Mesenchymal stem cell (in vitro differentiated cells and primary cell): ENCODE measurements around the gene SRSF1.
A peak's percentile ranks its signal among the peaks of the same experiment; 100 is the strongest.

Source experiments
- DNase-seq: peaks from one replicate; pipeline ENCODE4 v3.0.0-alpha.2; 2013
- H2AFZ ChIP-seq: one replicate; pipeline ENCODE4 v1.6.1; 2013; ENCODE audit warnings: low read depth, mild to moderate bottlenecking, control low read depth, inconsistent platforms, low read length, moderate library complexity
- H2AK5ac ChIP-seq: 2 replicates; pipeline ENCODE4 v1.6.1; 2013; ENCODE audit warnings: low read length, moderate library complexity, mild to moderate bottlenecking, inconsistent platforms; ENCODE audit not compliant: severe bottlenecking
- H2BK120ac ChIP-seq: one replicate; pipeline ENCODE4 v1.6.1; 2013; ENCODE audit warnings: low read depth, mild to moderate bottlenecking, inconsistent platforms, low read length, moderate library complexity
- H2BK12ac ChIP-seq, 2 experiments: one replicate each; pipeline ENCODE4 v1.6.1; 2013; ENCODE audit warnings: inconsistent platforms in 2 of 2, low read length in 2 of 2, mild to moderate bottlenecking in 2 of 2, moderate library complexity in 2 of 2, control low read depth in 1 of 2
- H2BK15ac ChIP-seq: one replicate; pipeline ENCODE4 v1.6.1; 2013; ENCODE audit warnings: mild to moderate bottlenecking, low read depth, inconsistent platforms; ENCODE audit not compliant: poor library complexity, severe bottlenecking
- H2BK5ac ChIP-seq: 2 replicates; pipeline ENCODE4 v1.6.1; 2013; ENCODE audit warnings: low read depth, mild to moderate bottlenecking, low read length, control low read depth, inconsistent platforms; ENCODE audit not compliant: poor library complexity, severe bottlenecking
- H3K14ac ChIP-seq, 2 experiments: one replicate each; pipeline ENCODE4 v1.6.1; 2013; ENCODE audit warnings: inconsistent platforms in 2 of 2, low read length in 2 of 2, control low read depth in 1 of 2, mild to moderate bottlenecking in 1 of 2, moderate library complexity in 1 of 2
- H3K18ac ChIP-seq, 2 experiments: one replicate each; pipeline ENCODE4 v1.6.1; 2013; ENCODE audit warnings: inconsistent platforms in 2 of 2, low read length in 2 of 2, control low read depth in 1 of 2, low read depth in 1 of 2, mild to moderate bottlenecking in 1 of 2
- H3K23ac ChIP-seq, 2 experiments: one replicate each; pipeline ENCODE4 v1.6.1; 2013; ENCODE audit warnings: inconsistent platforms in 2 of 2, low read length in 2 of 2, mild to moderate bottlenecking in 2 of 2, moderate library complexity in 2 of 2, control low read depth in 1 of 2
- H3K27ac ChIP-seq: 2 replicates; pipeline ENCODE4 v1.5.1; 2013; ENCODE audit warnings: mild to moderate bottlenecking, moderate library complexity, low read length, control low read depth, inconsistent platforms; ENCODE audit not compliant: poor library complexity, severe bottlenecking
- H3K27me3 ChIP-seq, 2 experiments: 2 replicates each; pipeline versions ENCODE4 v1.6.1 to v1.7.0; 2013; ENCODE audit warnings: low read length in 2 of 2, mild to moderate bottlenecking in 2 of 2, moderate library complexity in 2 of 2, control low read depth in 1 of 2, inconsistent platforms in 1 of 2; ENCODE audit not compliant: control insufficient read depth in 1 of 2, insufficient read depth in 1 of 2
- H3K36me3 ChIP-seq, 2 experiments: 2 replicates each; pipeline versions ENCODE4 v1.6.1 to v1.7.0; 2013; ENCODE audit warnings: low read length in 2 of 2, control low read depth in 1 of 2, inconsistent platforms in 1 of 2, low read depth in 1 of 2, mild to moderate bottlenecking in 1 of 2; ENCODE audit not compliant: insufficient read depth in 2 of 2, control insufficient read depth in 1 of 2
- H3K4ac ChIP-seq, 2 experiments: one replicate each; pipeline ENCODE4 v1.6.1; 2013; ENCODE audit warnings: inconsistent platforms in 2 of 2, low read length in 2 of 2, mild to moderate bottlenecking in 2 of 2, moderate library complexity in 2 of 2, control low read depth in 1 of 2, low read depth in 1 of 2
- H3K4me1 ChIP-seq: 2 replicates; pipeline ENCODE4 v1.6.1; 2013; ENCODE audit warnings: low read depth, low read length, control low read depth; ENCODE audit not compliant: control insufficient read depth, insufficient read depth
- H3K4me2 ChIP-seq: 2 replicates; pipeline ENCODE4 v1.6.1; 2013; ENCODE audit warnings: low read length, mild to moderate bottlenecking, inconsistent platforms; ENCODE audit not compliant: poor library complexity, severe bottlenecking
- H3K4me3 ChIP-seq, 2 experiments: 2 replicates each; pipeline versions ENCODE4 v1.5.1 to v1.7.0; 2013; ENCODE audit warnings: low read length in 2 of 2, mild to moderate bottlenecking in 2 of 2, control low read depth in 1 of 2, low read depth in 1 of 2; ENCODE audit not compliant: insufficient read depth in 1 of 2
- H3K79me1 ChIP-seq: replicated peaks from 2 replicates; pipeline ENCODE4 v1.6.1; 2013; ENCODE audit warnings: mild to moderate bottlenecking, control low read depth, low read length, inconsistent platforms; ENCODE audit not compliant: poor library complexity, severe bottlenecking
- H3K9ac ChIP-seq: 2 replicates; pipeline ENCODE4 v1.7.0; 2013; ENCODE audit warnings: mild to moderate bottlenecking, low read length, moderate library complexity
- H3K9me3 ChIP-seq: 2 replicates; pipeline ENCODE4 v1.7.0; 2013; ENCODE audit warnings: mild to moderate bottlenecking, low read length; ENCODE audit not compliant: control insufficient read depth
- H4K8ac ChIP-seq: one replicate; pipeline ENCODE4 v1.6.1; 2013; ENCODE audit warnings: inconsistent platforms, mild to moderate bottlenecking, low read length, moderate library complexity
- H4K91ac ChIP-seq: one replicate; pipeline ENCODE4 v1.6.1; 2013; ENCODE audit warnings: mild to moderate bottlenecking, low read length, inconsistent platforms
- WGBS: methylation state at CpG from one replicate; pipeline ENCODE4 v1.1.7; 2013; ENCODE audit warnings: mixed read lengths; 5-methylcytosine and 5-hydroxymethylcytosine counted together

The SRSF1 gene

DNA sequence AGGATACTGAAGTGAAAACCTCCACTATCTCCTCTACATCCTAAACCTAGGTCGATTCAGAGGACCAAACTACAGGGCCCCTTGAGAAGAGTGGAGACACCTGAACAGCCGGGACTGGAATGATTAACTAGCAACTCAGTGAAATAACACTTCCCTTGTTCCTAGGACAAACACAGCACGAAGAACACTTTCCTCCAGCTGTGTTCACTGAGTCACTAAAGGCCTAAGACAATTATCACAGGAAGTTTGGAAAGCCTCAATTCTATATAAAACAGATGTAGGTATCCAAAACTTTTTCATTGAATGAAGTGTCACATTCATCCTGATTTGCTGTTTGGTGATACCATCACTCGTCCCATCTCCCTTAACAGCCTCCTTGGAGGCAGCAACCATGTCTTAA lies 36.3 kb downstream of the SRSF1 start:
- peak overlapping the region; percentile 42 for H3K9ac ChIP-seq
- no peak overlapping the region for H2BK15ac ChIP-seq
- no peak overlapping the region for H2AFZ ChIP-seq
- H3K4ac ChIP-seq: no peak overlapping the region
- no peak overlapping the region for H3K4me2 ChIP-seq
- peaks cover 10% of the 10 kb centered on the region for H3K4me1 ChIP-seq
- no peak for DNase-seq
- H3K27me3 ChIP-seq: no peaks in the 10 kb centered on the region
- H3K36me3 ChIP-seq: peaks cover 8 to 41% of the 10 kb centered on the region in 2 experiments
- no peak overlapping the region for H2BK5ac ChIP-seq
- no peak overlapping the region for H2AK5ac ChIP-seq
- H2BK120ac ChIP-seq: no peak overlapping the region
- H3K27ac ChIP-seq: peak overlapping the region; percentile 63
- 43% methylated on average over 4 of the region's 4 CpGs for WGBS
- no peak overlapping the region for H3K18ac ChIP-seq
- no peaks in the 10 kb centered on the region for H3K9me3 ChIP-seq
- H2BK12ac ChIP-seq: no peak overlapping the region
- H3K23ac ChIP-seq: no peak overlapping the region
- H4K8ac ChIP-seq: no peak overlapping the region
- H3K4me3 ChIP-seq: no peak overlapping the region
- H3K14ac ChIP-seq: no peak overlapping the region
- H3K79me1 ChIP-seq: peaks cover 9% of the 10 kb centered on the region
- no peak overlapping the region for H4K91ac ChIP-seq

GRCh38 chr17:57968456-57968855 lies 38.6 kb downstream of the SRSF1 start:
- Histone ChIP-seq H4K91ac (no peak overlapping the region), H2BK15ac (no peak overlapping the region), H3K23ac (no peak overlapping the region), H3K27ac (no peak overlapping the region), H2AFZ (no peak overlapping the region), H3K18ac (no peak overlapping the region), H3K14ac (no peak overlapping the region), H2BK12ac (no peak overlapping the region), H3K9me3 (no peaks in the 10 kb centered on the region), H2BK5ac (no peak overlapping the region), H3K4ac (no peak overlapping the region), H4K8ac (no peak overlapping the region), H3K4me2 (no peak overlapping the region), H2AK5ac (no peak overlapping the region), H3K9ac (no peak overlapping the region), H3K4me1 (peaks cover 7% of the 10 kb centered on the region), H3K36me3 (peaks cover 3 to 20% of the 10 kb centered on the region in 2 experiments), H3K79me1 (peaks cover 3% of the 10 kb centered on the region), H3K27me3 (no peaks in the 10 kb centered on the region), H2BK120ac (no peak overlapping the region), H3K4me3 (no peak overlapping the region)
- no peak for DNase-seq
- WGBS: 20% methylated on average over 1 of the region's 1 CpG

- no peak overlapping the region for H4K91ac ChIP-seq
- 81% methylated on average over 4 of the region's 5 CpGs for WGBS
These were observed 40.2 kb downstream of the SRSF1 start for GRCh38 chr17:57966875-57967274.

GRCh38 chr17:57966246-57966645 lies 40.8 kb downstream of the SRSF1 start:
- H3K36me3 ChIP-seq: no peaks in the 10 kb centered on the region
- H3K23ac ChIP-seq: no peak overlapping the region
- H3K18ac ChIP-seq: no peak overlapping the region
- no peak overlapping the region for H2BK5ac ChIP-seq
- no peak overlapping the region for H4K8ac ChIP-seq
- WGBS: 97% methylated on average over 5 of the region's 5 CpGs
- no peak overlapping the region for H4K91ac ChIP-seq
- no peaks in the 10 kb centered on the region for H3K79me1 ChIP-seq
- no peak overlapping the region for H3K4me3 ChIP-seq
- H3K4me1 ChIP-seq: peaks cover 7% of the 10 kb centered on the region
- no peak overlapping the region for H2BK12ac ChIP-seq
- H2AK5ac ChIP-seq: no peak overlapping the region
- no peak overlapping the region for H2BK120ac ChIP-seq
- H3K27me3 ChIP-seq: no peaks in the 10 kb centered on the region
- no peaks in the 10 kb centered on the region for H3K9me3 ChIP-seq
- H3K4ac ChIP-seq: no peak overlapping the region
- H3K14ac ChIP-seq: no peak overlapping the region
- H3K4me2 ChIP-seq: no peak overlapping the region
- no peak overlapping the region for H3K27ac ChIP-seq
- no peak overlapping the region for H2BK15ac ChIP-seq
- DNase-seq: no peak
- no peak overlapping the region for H3K9ac ChIP-seq
- no peak overlapping the region for H2AFZ ChIP-seq

More at GRCh38 chr17:57966875-57967274, 40.2 kb downstream of the SRSF1 start:
- Histone ChIP-seq H2AFZ (no peak overlapping the region), H3K79me1 (no peaks in the 10 kb centered on the region), H3K9me3 (no peaks in the 10 kb centered on the region), H2BK120ac (no peak overlapping the region), H4K8ac (no peak overlapping the region), H2BK5ac (no peak overlapping the region), H3K23ac (no peak overlapping the region), H3K36me3 (peaks cover 0 to 5% of the 10 kb centered on the region in 2 experiments), H3K4ac (no peak overlapping the region), H2AK5ac (no peak overlapping the region), H3K9ac (no peak overlapping the region), H3K4me1 (peaks cover 7% of the 10 kb centered on the region), H2BK15ac (no peak overlapping the region), H3K18ac (no peak overlapping the region), H3K14ac (no peak overlapping the region), H3K27me3 (no peaks in the 10 kb centered on the region), H3K27ac (no peak overlapping the region), H3K4me3 (no peak overlapping the region), H3K4me2 (no peak overlapping the region), H2BK12ac (no peak overlapping the region)
- DNase-seq: no peak
